AG10803 (cell line): Measurements from ENCODE around the gene GRAMD1A.
"Not testable (repeated sequence)": the region's sequence is repeated elsewhere in the genome, so short reads cannot be mapped to it uniquely, and the experiment has no call there.

Source experiments
- DNase-seq: peaks from one replicate; pipeline ENCODE4 v3.0.0; 2010; ENCODE audit warnings: low read depth
- H3K4me3 ChIP-seq: 2 replicates; pipeline ENCODE4 v1.5.1; 2011; ENCODE audit warnings: mild to moderate bottlenecking, low read length, control low read depth
- CTCF ChIP-seq: conservative IDR thresholded peaks from 2 replicates; pipeline ENCODE4 v1.5.1; 2011; ENCODE audit warnings: mild to moderate bottlenecking, low read length, control low read depth, inconsistent platforms

Gene GRAMD1A

GRCh38 chr19:35043906-35044305 is 43.8 kb downstream of the GRAMD1A start:
- H3K4me3 ChIP-seq = no peak overlapping the region
- TF ChIP-seq CTCF = no peak
- DNase-seq = peak; percentile 5

DNA sequence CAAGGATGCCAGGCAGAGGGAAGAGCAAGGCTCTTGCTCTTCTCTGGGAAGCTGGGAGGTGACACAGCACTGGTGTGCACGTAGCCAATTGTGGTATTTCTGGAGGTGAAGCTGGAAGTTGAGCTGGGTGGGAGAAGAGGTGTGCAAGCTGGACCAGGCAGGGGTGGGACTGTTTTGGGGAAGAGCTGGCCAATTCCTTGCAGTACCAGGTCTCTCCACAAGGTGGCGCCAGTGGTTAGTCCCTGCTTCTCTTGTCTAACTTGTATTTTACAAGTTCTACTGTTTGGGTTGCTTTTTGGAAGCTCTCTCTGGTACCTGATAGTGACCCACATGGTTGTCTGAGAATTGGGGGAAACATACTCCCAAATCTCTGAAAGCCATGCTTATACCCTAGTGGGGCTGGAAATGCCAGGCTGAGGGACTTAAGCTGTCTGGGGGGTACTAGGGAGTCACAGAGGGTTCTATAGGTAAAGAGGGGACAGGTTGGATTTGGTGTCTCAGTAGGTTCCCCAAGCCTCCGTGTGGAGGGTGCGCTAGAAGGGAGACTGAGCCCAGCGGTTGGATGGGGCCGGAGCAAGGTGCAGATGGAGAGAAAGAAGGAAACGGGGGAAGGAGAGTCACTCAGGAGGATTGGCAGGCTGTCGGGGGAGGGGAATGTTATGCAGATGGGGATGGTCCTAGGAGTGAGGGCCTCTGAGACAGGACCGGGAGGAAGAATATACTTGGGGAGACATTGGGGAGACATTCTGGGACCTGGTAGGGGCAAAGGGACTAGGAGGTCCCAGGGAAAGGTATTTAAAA is 44.4 kb downstream of the GRAMD1A start:
- peak; percentile 45 for DNase-seq
- peak; percentile 98 for TF ChIP-seq CTCF
- no peak overlapping the region for H3K4me3 ChIP-seq

GRCh38 chr19:35045667-35046300 is 45.7 kb downstream of the GRAMD1A start:
- H3K4me3 ChIP-seq = no peak overlapping the region
- DNase-seq = peak; percentile 45
- peak; percentile 50 for TF ChIP-seq CTCF

DNA sequence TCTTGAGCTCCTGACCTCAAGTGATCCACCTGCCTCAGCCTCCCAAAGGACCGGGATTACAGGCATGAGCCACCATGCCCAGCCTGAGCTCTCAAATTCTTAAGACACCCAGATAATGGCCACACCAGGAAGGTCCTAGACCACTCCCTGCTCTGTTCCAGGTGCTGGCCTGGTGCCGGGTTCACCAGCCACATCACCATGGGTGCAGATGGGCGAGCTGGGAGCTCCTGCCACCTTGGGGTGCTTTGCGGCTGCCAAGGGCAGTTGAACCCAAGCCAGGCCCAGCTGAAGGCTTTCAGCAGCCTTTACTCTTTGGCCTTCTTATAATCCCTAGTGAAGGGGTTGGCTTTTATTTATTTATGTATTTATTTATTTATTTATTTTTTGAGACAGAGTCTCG is 46.3 kb downstream of the GRAMD1A start:
- no peak for DNase-seq
- H3K4me3 ChIP-seq = no peak overlapping the region
- TF ChIP-seq CTCF = no peak

DNA sequence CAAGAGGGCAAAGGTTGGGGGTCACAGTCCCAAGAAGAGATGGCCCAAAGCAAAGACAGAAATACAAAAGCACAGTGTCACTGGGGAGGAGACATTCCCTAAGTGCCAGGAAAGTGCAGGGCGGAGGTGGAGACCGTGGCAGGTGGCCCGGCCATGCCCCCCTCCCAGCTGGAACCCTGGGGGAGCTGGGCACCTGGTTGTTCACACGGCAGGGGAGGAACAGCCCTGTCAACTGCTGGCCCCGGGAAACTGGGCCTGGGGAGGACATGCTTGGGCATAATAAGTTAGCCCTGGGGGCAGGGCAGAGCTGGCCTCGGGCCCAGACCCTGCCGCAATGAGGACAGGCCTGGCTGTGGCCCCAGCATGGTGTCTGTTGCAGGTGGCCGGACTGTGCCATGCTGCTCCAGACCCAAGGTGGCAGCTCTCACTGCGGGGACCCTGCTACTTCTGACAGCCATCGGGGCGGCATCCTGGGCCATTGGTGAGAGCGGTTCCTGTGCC is 48.8 kb downstream of the GRAMD1A start:
- H3K4me3 ChIP-seq = no peak overlapping the region
- DNase-seq = no peak
- TF ChIP-seq CTCF = no peak

DNA sequence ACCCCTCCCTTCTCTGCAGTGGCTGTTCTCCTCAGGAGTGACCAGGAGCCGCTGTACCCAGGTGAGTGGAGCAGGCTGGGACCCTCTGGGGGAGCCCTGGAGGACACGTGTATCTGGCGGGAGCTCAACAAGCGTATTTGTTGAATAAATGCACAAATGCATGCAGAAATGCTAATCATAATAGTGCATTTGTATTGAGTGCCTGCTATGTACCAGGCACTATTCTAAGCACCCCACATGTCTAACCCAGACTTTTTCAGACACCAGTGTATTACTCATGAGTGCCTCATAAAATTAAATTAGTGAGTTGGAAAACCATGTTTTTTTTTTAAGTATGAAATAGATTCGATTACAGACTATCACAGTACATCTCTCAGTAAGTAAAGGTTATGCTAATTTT is 49.3 kb downstream of the GRAMD1A start:
- no peak for DNase-seq
- no peak overlapping the region for H3K4me3 ChIP-seq
- no peak for TF ChIP-seq CTCF

DNA sequence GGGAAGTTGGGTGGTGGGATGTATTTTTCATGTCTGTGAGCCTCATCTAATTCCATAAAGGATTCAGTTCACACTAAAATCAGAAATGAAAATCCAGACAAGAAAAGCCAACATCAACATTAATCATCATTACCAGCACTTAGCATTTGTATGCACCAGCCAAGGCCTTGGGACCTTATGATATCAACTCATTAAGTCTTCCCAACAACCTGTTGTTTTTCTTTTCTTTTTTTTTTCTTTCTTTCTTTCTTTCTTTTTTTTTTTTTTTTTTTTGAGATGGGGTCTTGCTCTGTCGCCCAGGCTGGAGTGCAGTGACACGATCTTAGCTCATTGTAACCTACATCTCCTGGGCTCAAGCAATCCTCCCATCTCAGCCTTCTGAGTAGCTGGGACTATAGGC is 50.5 kb downstream of the GRAMD1A start:
- H3K4me3 ChIP-seq, DNase-seq: not testable (repeated sequence)

DNA sequence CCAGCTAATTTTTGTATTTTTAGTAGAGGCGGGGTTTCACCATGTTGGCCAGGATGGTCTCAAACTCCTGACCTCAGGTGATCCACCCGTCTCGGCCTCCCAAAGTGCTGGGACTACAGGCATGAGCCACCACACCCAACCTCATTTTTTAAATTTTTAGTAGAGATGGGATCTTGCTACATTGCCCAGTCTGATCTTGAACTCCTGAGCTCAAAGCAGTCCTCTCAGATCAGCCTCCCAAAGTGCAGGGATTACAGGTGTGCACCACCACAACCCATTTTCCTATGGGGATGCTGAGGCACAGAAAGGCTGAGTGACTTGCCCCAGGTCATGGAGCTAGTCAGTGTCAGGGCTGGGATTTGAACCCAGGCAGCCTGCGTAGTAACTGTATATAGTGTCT is 51.1 kb downstream of the GRAMD1A start:
- H3K4me3 ChIP-seq, DNase-seq: not testable (repeated sequence)
